K562 (cell line): Measurements from ENCODE around the gene CAMK2D. TPM values are rescaled to one million over a fixed set of nuclear protein-coding genes. Genes with fewer than 3 reads are reported as not detected.

Experiments used
- ATAC-seq: fragments of 200-7000 bp; cut with Tn5 transposase; 3 replicates; pipeline ENCODE4 v1.9.1; 2020; ENCODE audit warnings: moderate library complexity
- BruUV-seq: library from RNA; stranded (reverse); fragments of 400-500 nt; replicated peaks from 2 replicates; lab custom pipeline; 2021; lab: Mats Ljungman, UMichigan
- CTCF ChIA-PET: fragments of 300-600 bp; formaldehyde crosslinking; extraction: SDS; loops from one replicate; lab custom pipeline; 2021; ENCODE audit warnings: low intra/inter-chr PET ratio; lab: Yijun Ruan, JAX
- POLR2A ChIA-PET: fragments of 300-600, 350-650 bp; sonication (Branson Sonifier 250); formaldehyde crosslinking; extraction: SDS; loops from one replicate; lab custom pipeline; 2021; ENCODE audit warnings: antibody characterized with exemption, inconsistent platforms; lab: Yijun Ruan, JAX
- DNase-seq, 4 experiments: peaks; one replicate each; pipeline versions ENCODE4 v3.0.0 to v3.0.0-alpha.2; 2011 to 2018; ENCODE audit warnings: low spot score in 3 of 4, mixed read lengths in 3 of 4; ENCODE audit errors: extremely low read depth in 1 of 4
- FAIRE-seq: peaks from 2 replicates; lab custom pipeline; 2011; peaks lifted over from hg19 to GRCh38; lab: Jason Lieb, UNC
- H2AFZ ChIP-seq: 2 replicates; pipeline ENCODE4 v1.6.0; 2011; ENCODE audit warnings: low read depth, low read length, control low read depth, inconsistent platforms
- H3K27ac ChIP-seq: fragments of 200-600 bp; 3 replicates; pipeline ENCODE4 v1.8.0; 2011; ENCODE audit warnings: low read depth, mild to moderate bottlenecking, control low read depth, inconsistent platforms, low read length, moderate library complexity, mixed read lengths; ENCODE audit errors: extremely low read depth
- H3K27me3 ChIP-seq, 2 experiments: fragments of 300-600 bp in 1 of 2; 2 replicates in 1 of 2; 3 replicates in 1 of 2; pipeline versions ENCODE4 v1.6.0 to v1.8.0; 2011; ENCODE audit warnings: inconsistent platforms in 2 of 2, low read length in 2 of 2, mild to moderate bottlenecking in 1 of 2, mixed read lengths in 1 of 2, moderate library complexity in 1 of 2; ENCODE audit not compliant: control insufficient read depth in 2 of 2, insufficient read depth in 2 of 2
- H3K36me3 ChIP-seq: fragments of 300-600 bp; 3 replicates; pipeline ENCODE4 v1.8.0; 2011; ENCODE audit warnings: mild to moderate bottlenecking, low read length, inconsistent platforms; ENCODE audit not compliant: control insufficient read depth, insufficient read depth
- H3K4me1 ChIP-seq, 2 experiments: fragments of 200-600 bp in 1 of 2; replicated peaks in 1 of 2; 2 replicates in 1 of 2; 3 replicates in 1 of 2; pipeline versions ENCODE4 v1.5.1 to v1.8.0; 2011; ENCODE audit warnings: inconsistent platforms in 2 of 2, low read length in 2 of 2, mild to moderate bottlenecking in 1 of 2, mixed read lengths in 1 of 2, moderate library complexity in 1 of 2; ENCODE audit not compliant: control insufficient read depth in 2 of 2, insufficient read depth in 2 of 2
- H3K4me2 ChIP-seq: 2 replicates; pipeline ENCODE4 v1.6.1; 2011; ENCODE audit warnings: low read length, control low read depth, inconsistent platforms, mixed read lengths; ENCODE audit not compliant: insufficient read depth
- H3K4me3 ChIP-seq: fragments of 200-600 bp; sonication (generic), shearing (Covaris generic); 2 replicates; pipeline ENCODE4 v1.5.1; 2016; ENCODE audit warnings: control low read depth, inconsistent platforms
- H3K79me2 ChIP-seq: fragments of 200-600 bp; 3 replicates; pipeline ENCODE4 v1.8.0; 2011; ENCODE audit warnings: low read length, inconsistent platforms; ENCODE audit not compliant: control insufficient read depth, insufficient read depth
- H3K9ac ChIP-seq, 2 experiments: 2 replicates each; pipeline versions ENCODE4 v1.6.0 to v1.6.1; 2011; ENCODE audit warnings: low read depth in 2 of 2, low read length in 2 of 2, control low read depth in 1 of 2, inconsistent platforms in 1 of 2, mild to moderate bottlenecking in 1 of 2, mixed read lengths in 1 of 2; ENCODE audit not compliant: insufficient read depth in 1 of 2
- H3K9me1 ChIP-seq: one replicate; pipeline ENCODE4 v1.6.0; 2011; ENCODE audit warnings: inconsistent platforms, mild to moderate bottlenecking, low read length, moderate library complexity; ENCODE audit not compliant: control insufficient read depth, insufficient read depth
- H3K9me3 ChIP-seq: replicated peaks from 2 replicates; pipeline ENCODE4 v1.5.1; 2011; ENCODE audit warnings: low read depth, low read length, inconsistent platforms; ENCODE audit not compliant: control insufficient read depth, insufficient read depth
- H4K20me1 ChIP-seq: replicated peaks from 2 replicates; pipeline ENCODE4 v1.6.1; 2011; ENCODE audit warnings: low read length, inconsistent platforms, mixed read lengths; ENCODE audit not compliant: control insufficient read depth, insufficient read depth
- ATF4 ChIP-seq: fragments of 450-650 bp; formaldehyde crosslinking; IDR thresholded peaks from 2 replicates; pipeline ENCODE4 v1.4.0; 2022; ENCODE audit warnings: mild to moderate bottlenecking, moderate library complexity
- CBX3 ChIP-seq, 2 experiments: IDR thresholded peaks; 1 replicate in 1 of 2; 2 replicates in 1 of 2; pipeline ENCODE4 v1.6.1; 2012; ENCODE audit warnings: inconsistent platforms in 2 of 2, low read length in 2 of 2, borderline replicate concordance in 1 of 2, control low read depth in 1 of 2
- ETV1 ChIP-seq: fragments of 450-650 bp; conservative IDR thresholded peaks from 2 replicates; pipeline ENCODE4 v1.6.1; 2016; ENCODE audit warnings: missing genetic modification characterization, control low read depth, low read depth, missing compliant biosample characterization
- HNRNPK ChIP-seq: fragments of 200-400 bp; formaldehyde crosslinking; IDR thresholded peaks from one replicate; pipeline ENCODE4 v1.6.1; 2018; ENCODE audit warnings: mild to moderate bottlenecking, low read depth, low read length; ENCODE audit not compliant: poor library complexity, severe bottlenecking
- OTX1 ChIP-seq: fragments of 450-650 bp; formaldehyde crosslinking; IDR thresholded peaks from 2 replicates; pipeline ENCODE4 v1.4.0; 2022; ENCODE audit warnings: mild to moderate bottlenecking
- PHF20 ChIP-seq: fragments of 450-650 bp; IDR thresholded peaks from 2 replicates; pipeline ENCODE4 v1.6.1; 2018; ENCODE audit not compliant: partially characterized antibody
- PHTF2 ChIP-seq: fragments of 250-450 bp; sonication (Bioruptor Pico); IDR thresholded peaks from 2 replicates; pipeline ENCODE4 v1.5.0; 2021; ENCODE audit warnings: mild to moderate bottlenecking
- SP1 ChIP-seq: sonication (generic); formaldehyde crosslinking; IDR thresholded peaks from 2 replicates; pipeline ENCODE4 v1.8.1; 2022; ENCODE audit warnings: mild to moderate bottlenecking, missing genetic modification reagents
- ZNF24 ChIP-seq: fragments of 450-650 bp; IDR thresholded peaks from 2 replicates; pipeline ENCODE4 v1.6.1; 2016
- in situ Hi-C: fragments of 300-500 bp; cut with MboI; formaldehyde crosslinking; loops from 4 replicates; pipeline ENCODE4 v1.15.0; 2018; ENCODE audit warnings: inconsistent platforms, mixed read lengths
- intact Hi-C: fragments of 100-400 bp; cut with micrococcal nuclease; formaldehyde crosslinking; loops from 2 replicates; pipeline ENCODE4 v1.14.2; 2022
- polyA plus RNA-seq, 8 experiments: library from polyadenylated mRNA; depleted of rRNA in 4 of 8; stranded (reverse) in 5 of 8; unstranded in 3 of 8; fragments of >200 nt; fragmentation: Nextera tagmentation in 2 of 8; fragmentation: Illumina TruSeq in 1 of 8; extraction: Ambion mirVana in 2 of 8; extraction: Trizol in 1 of 8; gene quantifications; 2 replicates each; pipeline versions ENCODE4 v1.2.1 to v1.2.3, GENCODE V29; 2011 to 2014; ENCODE audit warnings: inconsistent platforms in 1 of 8, missing spikeins in 1 of 8
- total RNA-seq, 7 experiments: library from RNA; depleted of rRNA in 6 of 7; stranded (reverse); fragments of >200 nt in 6 of 7; fragmentation: Illumina TruSeq in 2 of 7; extraction: Trizol in 2 of 7; gene quantifications; 2 replicates each; pipeline versions ENCODE4 v1.2.1 to v1.2.3, GENCODE V29; 2011 to 2021; ENCODE audit warnings: low replicate concordance in 1 of 7

CAMK2D gene
- total and polyA plus RNA-seq, 9 of the 15 experiments (the other 6 are each of a cell fraction or from before 2014, with no cell fraction given) = 0.01 to 0.33 (median 0.04) TPM; not detected in 2

GRCh38 chr4:113633467-113633866 is 128.1 kb downstream of the CAMK2D start:
- DNase-seq (no peak), ATAC-seq (no peak), FAIRE-seq (no peak)
- H2AFZ ChIP-seq = no peak overlapping the region
- no peak overlapping the region for H3K9ac ChIP-seq
- H3K36me3 ChIP-seq = no peaks in the 10 kb centered on the region
- no peaks in the 10 kb centered on the region for H4K20me1 ChIP-seq
- H3K27ac ChIP-seq = no peak overlapping the region
- no peaks in the 10 kb centered on the region for H3K79me2 ChIP-seq
- no TSS peak for BruUV-seq
- no peaks in the 10 kb centered on the region for H3K9me1 ChIP-seq
- no peaks in the 10 kb centered on the region for H3K9me3 ChIP-seq
- no peaks in the 10 kb centered on the region for H3K4me1 ChIP-seq
- H3K4me2 ChIP-seq = no peak overlapping the region
- TF ChIP-seq PHTF2 (CRISPR knock-in tag) (no peak), OTX1 (CRISPR knock-in tag) (no peak), ETV1 (tag) (no peak), SP1 (CRISPR knock-in tag) (no peak), HNRNPK (no peak), CBX3 (IDR thresholded peaks at IDR 0.05; ENCODE audit: borderline replicate concordance in 1 of 2, low read length in 2 of 2) (no peak), PHF20 (no peak), ZNF24 (no peak), ATF4 (no peak)
- in situ Hi-C loops (no loop called here), intact Hi-C loops (no loop called here)
- ChIA-PET POLR2A (no interaction called here), CTCF (no interaction called here)
- no peaks in the 10 kb centered on the region for H3K27me3 ChIP-seq
- H3K4me3 ChIP-seq = no peak overlapping the region
